HepG2 (cell line): ENCODE data around the gene IFT52. TPM values are rescaled to one million over a fixed set of nuclear protein-coding genes. Genes with fewer than 3 reads are reported as not detected.

Experiments used
- HMGA1 ChIP-seq: sonication (generic); formaldehyde crosslinking; conservative IDR thresholded peaks from 2 replicates; pipeline ENCODE4 v1.4.0; 2020; ENCODE audit warnings: missing genetic modification reagents
- JUN ChIP-seq: sonication (generic); formaldehyde crosslinking; IDR thresholded peaks from 2 replicates; pipeline ENCODE4 v1.4.0; 2020; ENCODE audit warnings: mild to moderate bottlenecking, missing genetic modification reagents
- MTF1 ChIP-seq: sonication (generic); formaldehyde crosslinking; IDR thresholded peaks from 2 replicates; pipeline ENCODE4 v1.5.0; 2020; ENCODE audit warnings: missing genetic modification reagents
- RBM22 ChIP-seq: fragments of 200-400 bp; formaldehyde crosslinking; optimal IDR thresholded peaks from 2 replicates; pipeline ENCODE3; 2017; ENCODE audit warnings: mild to moderate bottlenecking, low read length, moderate library complexity
- RCOR2 ChIP-seq: IDR thresholded peaks from 2 replicates; pipeline ENCODE4 v1.6.1; 2016; ENCODE audit warnings: missing biosample characterization, missing genetic modification reagents
- REPIN1 ChIP-seq: sonication (generic); formaldehyde crosslinking; IDR thresholded peaks from 2 replicates; pipeline ENCODE4 v1.8.0; 2022; ENCODE audit warnings: missing genetic modification reagents, low read depth, mild to moderate bottlenecking, borderline replicate concordance
- SMARCC2 ChIP-seq: fragments of 450-650 bp; IDR thresholded peaks from 2 replicates; pipeline ENCODE4 v1.6.1; 2017; ENCODE audit warnings: antibody characterized with exemption, mild to moderate bottlenecking
- ZBTB20 ChIP-seq: sonication (generic); formaldehyde crosslinking; IDR thresholded peaks from 2 replicates; pipeline ENCODE4 v1.8.1; 2023; ENCODE audit warnings: missing genetic modification reagents, low read depth, mild to moderate bottlenecking, borderline replicate concordance
- ZEB1 ChIP-seq: IDR thresholded peaks from 2 replicates; pipeline ENCODE4 v1.6.1; 2012; ENCODE audit warnings: mild to moderate bottlenecking, low read depth, inconsistent platforms; ENCODE audit not compliant: insufficient replicate concordance
- ZNF232 ChIP-seq: sonication (generic); formaldehyde crosslinking; IDR thresholded peaks from 2 replicates; pipeline ENCODE4 v1.4.0; 2020; ENCODE audit warnings: missing genetic modification reagents, borderline replicate concordance
- ZNF441 ChIP-seq: sonication (generic); formaldehyde crosslinking; IDR thresholded peaks from 2 replicates; pipeline ENCODE4 v1.7.0; 2021; ENCODE audit warnings: missing genetic modification reagents, borderline replicate concordance
- ZNF451 ChIP-seq: sonication (generic); formaldehyde crosslinking; IDR thresholded peaks from 2 replicates; pipeline ENCODE4 v1.5.0; 2020; ENCODE audit warnings: mild to moderate bottlenecking, missing genetic modification reagents
- ZNF850 ChIP-seq: sonication (generic); formaldehyde crosslinking; conservative IDR thresholded peaks from 2 replicates; pipeline ENCODE4 v1.9.0; 2021; ENCODE audit warnings: mild to moderate bottlenecking, missing genetic modification reagents
- ZSCAN25 ChIP-seq: sonication (generic); formaldehyde crosslinking; IDR thresholded peaks from 2 replicates; pipeline ENCODE4 v1.8.0; 2022; ENCODE audit warnings: mild to moderate bottlenecking, missing genetic modification reagents
- polyA plus RNA-seq, 8 experiments: library from polyadenylated mRNA; depleted of rRNA in 3 of 8; stranded (reverse) in 7 of 8; unstranded in 1 of 8; fragments of >200 nt; fragmentation: Illumina TruSeq in 4 of 8; extraction: Trizol in 4 of 8; gene quantifications; 2 replicates each; pipeline versions ENCODE4 v1.2.1 to v1.2.3, GENCODE V29; 2011 to 2016; ENCODE audit warnings: low read depth in 4 of 8, missing spikeins in 1 of 8, mixed read lengths in 1 of 8; ENCODE audit not compliant: insufficient read depth in 1 of 8
- total RNA-seq, 5 experiments: library from RNA; depleted of rRNA; stranded (reverse); fragments of >200 nt; fragmentation: Illumina TruSeq; extraction: Trizol; gene quantifications; 2 replicates each; pipeline ENCODE4 v1.2.3, GENCODE V29; 2016; ENCODE audit warnings: low read depth in 1 of 5
- TF ChIP-seq, protein P1 (sequence below): sonication (generic); formaldehyde crosslinking; conservative IDR thresholded peaks from 2 replicates; pipeline ENCODE4 v1.4.0; 2020; ENCODE audit warnings: missing genetic modification reagents
- TF ChIP-seq, protein P2 (sequence below), 2 experiments: sonication (generic) in 1 of 2; formaldehyde crosslinking in 1 of 2; IDR thresholded peaks; 2 replicates each; pipeline versions ENCODE4 v1.4.0 to v1.6.1; 2016 to 2020; ENCODE audit warnings: borderline replicate concordance in 1 of 2, low read depth in 1 of 2, mild to moderate bottlenecking in 1 of 2, missing genetic modification reagents in 1 of 2
- TF ChIP-seq, protein P3 (sequence below): sonication (generic); formaldehyde crosslinking; IDR thresholded peaks from 2 replicates; pipeline ENCODE4 v1.5.0; 2020; ENCODE audit warnings: mild to moderate bottlenecking, missing genetic modification reagents, borderline replicate concordance
- TF ChIP-seq, protein P4 (sequence below): sonication (generic); formaldehyde crosslinking; IDR thresholded peaks from 2 replicates; pipeline ENCODE4 v1.4.0; 2020; ENCODE audit warnings: low read depth, mild to moderate bottlenecking, missing genetic modification reagents

Gene IFT52
- total and polyA plus RNA-seq, 2 of the 13 experiments (the other 11 are each of a cell fraction or from before 2014, with no cell fraction given) = 48.0 to 64.0 TPM

DNA sequence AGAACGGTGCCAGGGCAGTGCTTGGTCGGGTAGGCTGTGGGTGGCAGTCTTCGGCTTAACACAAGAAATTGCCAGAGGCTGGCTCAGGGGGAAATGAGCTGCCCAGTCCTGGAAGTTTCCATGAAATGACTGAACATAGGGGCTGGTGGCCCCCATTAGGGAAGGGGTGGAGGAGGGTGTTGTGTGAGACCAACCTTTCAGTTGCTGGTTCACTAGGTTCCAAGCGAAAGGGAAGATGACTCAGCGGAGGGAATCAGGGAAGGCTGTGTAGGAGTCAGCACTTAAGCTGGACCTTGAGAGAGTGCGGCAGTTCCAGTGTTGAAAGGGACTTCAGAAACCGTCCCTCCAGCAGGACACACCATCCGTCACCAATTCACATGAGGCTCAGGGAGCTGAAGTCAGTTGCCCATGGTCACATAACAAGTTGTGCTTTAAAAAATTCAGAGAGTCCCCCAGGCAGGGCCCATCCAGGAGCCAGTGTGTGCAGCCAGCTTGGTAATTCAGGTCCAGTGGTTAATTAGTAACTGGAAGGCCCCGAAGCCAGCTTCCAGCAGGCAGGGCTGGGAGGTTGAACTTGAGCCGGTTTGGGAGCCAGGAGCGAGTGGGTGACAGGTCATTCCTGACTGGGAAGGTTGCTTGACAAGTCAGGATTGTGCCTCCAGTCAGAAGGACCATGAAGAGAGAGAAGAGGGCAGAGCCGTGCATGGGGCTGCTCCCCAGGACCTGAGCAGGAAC is 32.2 kb upstream of the IFT52 start, which contains the start of gene SGK2 (continued):
- TF ChIP-seq ZBTB20 (peak; percentile 90), ZNF232 (CRISPR knock-in tag) (peak; percentile 56; the same call in 1 of the 2 replicates), ZNF441 (no peak; the same call in 1 of the 2 replicates), ZNF850 (CRISPR knock-in tag) (no peak), ZNF451 (CRISPR knock-in tag) (peak; percentile 81; the same call in 1 of the 2 replicates), ZEB1 (peak; percentile 80), REPIN1 (CRISPR knock-in tag) (no peak), RCOR2 (CRISPR knock-in tag) (peak; percentile 42; the same call in 1 of the 2 replicates), RBM22 (peak; percentile 46), SMARCC2 (no peak), MTF1 (CRISPR knock-in tag) (no peak), HMGA1 (CRISPR knock-in tag) (no peak), ZSCAN25 (CRISPR knock-in tag) (peak; percentile 67), JUN (CRISPR knock-in tag) (peak; percentile 25; the same call in 1 of the 2 replicates)
- TF ChIP-seq, protein P1, sequence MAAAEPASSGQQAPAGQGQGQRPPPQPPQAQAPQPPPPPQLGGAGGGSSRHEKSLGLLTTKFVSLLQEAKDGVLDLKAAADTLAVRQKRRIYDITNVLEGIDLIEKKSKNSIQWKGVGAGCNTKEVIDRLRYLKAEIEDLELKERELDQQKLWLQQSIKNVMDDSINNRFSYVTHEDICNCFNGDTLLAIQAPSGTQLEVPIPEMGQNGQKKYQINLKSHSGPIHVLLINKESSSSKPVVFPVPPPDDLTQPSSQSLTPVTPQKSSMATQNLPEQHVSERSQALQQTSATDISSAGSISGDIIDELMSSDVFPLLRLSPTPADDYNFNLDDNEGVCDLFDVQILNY (CRISPR knock-in tag) = peak; percentile 50; the same call in 1 of the 2 replicates
- TF ChIP-seq, protein P2, sequence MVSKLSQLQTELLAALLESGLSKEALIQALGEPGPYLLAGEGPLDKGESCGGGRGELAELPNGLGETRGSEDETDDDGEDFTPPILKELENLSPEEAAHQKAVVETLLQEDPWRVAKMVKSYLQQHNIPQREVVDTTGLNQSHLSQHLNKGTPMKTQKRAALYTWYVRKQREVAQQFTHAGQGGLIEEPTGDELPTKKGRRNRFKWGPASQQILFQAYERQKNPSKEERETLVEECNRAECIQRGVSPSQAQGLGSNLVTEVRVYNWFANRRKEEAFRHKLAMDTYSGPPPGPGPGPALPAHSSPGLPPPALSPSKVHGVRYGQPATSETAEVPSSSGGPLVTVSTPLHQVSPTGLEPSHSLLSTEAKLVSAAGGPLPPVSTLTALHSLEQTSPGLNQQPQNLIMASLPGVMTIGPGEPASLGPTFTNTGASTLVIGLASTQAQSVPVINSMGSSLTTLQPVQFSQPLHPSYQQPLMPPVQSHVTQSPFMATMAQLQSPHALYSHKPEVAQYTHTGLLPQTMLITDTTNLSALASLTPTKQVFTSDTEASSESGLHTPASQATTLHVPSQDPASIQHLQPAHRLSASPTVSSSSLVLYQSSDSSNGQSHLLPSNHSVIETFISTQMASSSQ (IDR thresholded peaks at IDR 0.05; ENCODE audit: low read depth) = peak; percentile 99
- TF ChIP-seq, protein P2 (CRISPR knock-in tag; IDR thresholded peaks at IDR 0.05; ENCODE audit: borderline replicate concordance) = peak; percentile 100
- TF ChIP-seq, protein P3, sequence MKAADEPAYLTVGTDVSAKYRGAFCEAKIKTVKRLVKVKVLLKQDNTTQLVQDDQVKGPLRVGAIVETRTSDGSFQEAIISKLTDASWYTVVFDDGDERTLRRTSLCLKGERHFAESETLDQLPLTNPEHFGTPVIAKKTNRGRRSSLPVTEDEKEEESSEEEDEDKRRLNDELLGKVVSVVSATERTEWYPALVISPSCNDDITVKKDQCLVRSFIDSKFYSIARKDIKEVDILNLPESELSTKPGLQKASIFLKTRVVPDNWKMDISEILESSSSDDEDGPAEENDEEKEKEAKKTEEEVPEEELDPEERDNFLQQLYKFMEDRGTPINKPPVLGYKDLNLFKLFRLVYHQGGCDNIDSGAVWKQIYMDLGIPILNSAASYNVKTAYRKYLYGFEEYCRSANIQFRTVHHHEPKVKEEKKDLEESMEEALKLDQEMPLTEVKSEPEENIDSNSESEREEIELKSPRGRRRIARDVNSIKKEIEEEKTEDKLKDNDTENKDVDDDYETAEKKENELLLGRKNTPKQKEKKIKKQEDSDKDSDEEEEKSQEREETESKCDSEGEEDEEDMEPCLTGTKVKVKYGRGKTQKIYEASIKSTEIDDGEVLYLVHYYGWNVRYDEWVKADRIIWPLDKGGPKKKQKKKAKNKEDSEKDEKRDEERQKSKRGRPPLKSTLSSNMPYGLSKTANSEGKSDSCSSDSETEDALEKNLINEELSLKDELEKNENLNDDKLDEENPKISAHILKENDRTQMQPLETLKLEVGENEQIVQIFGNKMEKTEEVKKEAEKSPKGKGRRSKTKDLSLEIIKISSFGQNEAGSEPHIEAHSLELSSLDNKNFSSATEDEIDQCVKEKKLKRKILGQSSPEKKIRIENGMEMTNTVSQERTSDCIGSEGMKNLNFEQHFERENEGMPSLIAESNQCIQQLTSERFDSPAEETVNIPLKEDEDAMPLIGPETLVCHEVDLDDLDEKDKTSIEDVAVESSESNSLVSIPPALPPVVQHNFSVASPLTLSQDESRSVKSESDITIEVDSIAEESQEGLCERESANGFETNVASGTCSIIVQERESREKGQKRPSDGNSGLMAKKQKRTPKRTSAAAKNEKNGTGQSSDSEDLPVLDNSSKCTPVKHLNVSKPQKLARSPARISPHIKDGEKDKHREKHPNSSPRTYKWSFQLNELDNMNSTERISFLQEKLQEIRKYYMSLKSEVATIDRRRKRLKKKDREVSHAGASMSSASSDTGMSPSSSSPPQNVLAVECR (CRISPR knock-in tag) = peak; percentile 90
- TF ChIP-seq, protein P4, sequence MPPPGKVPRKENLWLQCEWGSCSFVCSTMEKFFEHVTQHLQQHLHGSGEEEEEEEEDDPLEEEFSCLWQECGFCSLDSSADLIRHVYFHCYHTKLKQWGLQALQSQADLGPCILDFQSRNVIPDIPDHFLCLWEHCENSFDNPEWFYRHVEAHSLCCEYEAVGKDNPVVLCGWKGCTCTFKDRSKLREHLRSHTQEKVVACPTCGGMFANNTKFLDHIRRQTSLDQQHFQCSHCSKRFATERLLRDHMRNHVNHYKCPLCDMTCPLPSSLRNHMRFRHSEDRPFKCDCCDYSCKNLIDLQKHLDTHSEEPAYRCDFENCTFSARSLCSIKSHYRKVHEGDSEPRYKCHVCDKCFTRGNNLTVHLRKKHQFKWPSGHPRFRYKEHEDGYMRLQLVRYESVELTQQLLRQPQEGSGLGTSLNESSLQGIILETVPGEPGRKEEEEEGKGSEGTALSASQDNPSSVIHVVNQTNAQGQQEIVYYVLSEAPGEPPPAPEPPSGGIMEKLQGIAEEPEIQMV (CRISPR knock-in tag) = peak; percentile 29
